PC-3 (cell line): ENCODE data around the gene GRK3. TPM values are rescaled to one million over a fixed set of nuclear protein-coding genes. Genes with fewer than 3 reads are reported as not detected.

Experiments
- ATAC-seq: fragments of 200-7000 bp; cut with Tn5 transposase; 2 replicates; pipeline ENCODE4 v1.9.1; 2020; ENCODE audit warnings: mild to moderate bottlenecking, moderate library complexity
- BruUV-seq: library from RNA; stranded (reverse); fragments of 400-500 nt; replicated peaks from 2 replicates; lab custom pipeline; 2021; lab: Mats Ljungman, UMichigan
- CTCF ChIA-PET: fragments of 300-600 bp; sonication (Branson Sonifier 250); formaldehyde crosslinking; loops from one replicate; lab custom pipeline; 2022; ENCODE audit warnings: antibody characterized with exemption; lab: Charles Lee
- POLR2A ChIA-PET: fragments of 300-600 bp; sonication (Branson Sonifier 250); formaldehyde crosslinking; loops from one replicate; lab custom pipeline; 2022; ENCODE audit warnings: antibody characterized with exemption; ENCODE audit not compliant: unreplicated experiment; lab: Charles Lee
- DNase-seq: peaks from one replicate; pipeline ENCODE4 v3.0.0-alpha.2; 2015
- H2AFZ ChIP-seq: fragments of 300-600 bp; sonication (generic); 2 replicates; pipeline ENCODE4 v1.6.0; 2016; ENCODE audit warnings: antibody characterized with exemption, low read length
- H3F3A ChIP-seq: fragments of 300-600 bp; sonication (generic); one replicate; pipeline ENCODE4 v1.6.0; 2017; ENCODE audit warnings: antibody characterized with exemption, low read length, control low read depth, mild to moderate bottlenecking; ENCODE audit not compliant: unreplicated experiment
- H3K27ac ChIP-seq: fragments of 300-600 bp; sonication (generic); 2 replicates; pipeline ENCODE4 v1.5.1; 2016; ENCODE audit warnings: mild to moderate bottlenecking, low read length
- H3K27me3 ChIP-seq: fragments of 300-600 bp; sonication (generic); 2 replicates; pipeline ENCODE4 v1.6.1; 2016; ENCODE audit warnings: low read length, mixed read lengths
- H3K36me3 ChIP-seq: fragments of 300-600 bp; sonication (generic); 2 replicates; pipeline ENCODE4 v1.6.1; 2016; ENCODE audit warnings: low read depth, mixed run types, low read length, mixed read lengths
- H3K4me1 ChIP-seq: fragments of 300-600 bp; sonication (generic); 2 replicates; pipeline ENCODE4 v1.5.1; 2016; ENCODE audit warnings: low read length; ENCODE audit not compliant: insufficient read depth
- H3K4me2 ChIP-seq: fragments of 300-600 bp; sonication (generic); 2 replicates; pipeline ENCODE4 v1.6.0; 2016; ENCODE audit warnings: low read length
- H3K4me3 ChIP-seq: fragments of 300-600 bp; sonication (generic); 2 replicates; pipeline ENCODE4 v1.5.1; 2016; ENCODE audit warnings: mild to moderate bottlenecking, low read length, mixed read lengths
- H3K79me2 ChIP-seq: fragments of 300-600 bp; sonication (generic); 2 replicates; pipeline ENCODE4 v1.6.1; 2017; ENCODE audit warnings: low read length, mixed read lengths
- H3K9ac ChIP-seq: fragments of 300-600 bp; sonication (generic); 2 replicates; pipeline ENCODE4 v1.6.0; 2016; ENCODE audit warnings: mild to moderate bottlenecking, low read length
- H3K9me2 ChIP-seq: fragments of 300-600 bp; sonication (generic); replicated peaks from 2 replicates; pipeline ENCODE4 v1.6.1; 2016; ENCODE audit warnings: mixed run types, low read length, mixed read lengths
- H3K9me3 ChIP-seq: fragments of 300-600 bp; sonication (generic); 2 replicates; pipeline ENCODE4 v1.6.1; 2016; ENCODE audit warnings: low read length, mixed read lengths
- H4K20me1 ChIP-seq: fragments of 300-600 bp; sonication (generic); 2 replicates; pipeline ENCODE4 v1.6.1; 2016; ENCODE audit warnings: low read length, mixed read lengths
- CTCF ChIP-seq: fragments of 300-600 bp; sonication (generic); conservative IDR thresholded peaks from 2 replicates; pipeline ENCODE4 v1.5.1; 2017; ENCODE audit warnings: antibody characterized with exemption, low read depth, mild to moderate bottlenecking, low read length
- EZH2 ChIP-seq: fragments of 300-600 bp; sonication (generic); IDR thresholded peaks from one replicate; pipeline ENCODE4 v1.6.1; 2017; ENCODE audit warnings: antibody characterized with exemption, mild to moderate bottlenecking, low read length; ENCODE audit not compliant: unreplicated experiment
- EZH2phosphoT487 ChIP-seq: fragments of 300-600 bp; sonication (generic); IDR thresholded peaks from 2 replicates; pipeline ENCODE4 v1.6.1; 2018; ENCODE audit warnings: mild to moderate bottlenecking, antibody characterized with exemption, low read length, borderline replicate concordance
- intact Hi-C: fragments of 100-400 bp; cut with micrococcal nuclease; formaldehyde crosslinking; loops from 2 replicates; pipeline ENCODE4 v1.9.0; 2023
- total RNA-seq: library from RNA; depleted of rRNA; stranded (reverse); fragments of >200 nt; gene quantifications from 2 replicates; pipeline ENCODE4 v1.2.3, GENCODE V29; 2014

The GRK3 gene
- total RNA-seq, 1 experiment from 2014 or later: under 0.01 TPM

GRCh38 chr22:25670070-25670461 is 105.6 kb downstream of the GRK3 start:
- CTCF ChIA-PET: no interaction called here
- H4K20me1 ChIP-seq: no peaks in the 10 kb centered on the region
- no peak overlapping the region for H3K4me3 ChIP-seq
- no peak overlapping the region for H3K27ac ChIP-seq
- H3K4me2 ChIP-seq: no peak overlapping the region
- peaks cover 29% of the 10 kb centered on the region for H3K27me3 ChIP-seq
- TF ChIP-seq EZH2phosphoT487 (no peak), EZH2 (no peak), CTCF (no peak)
- H3K9me2 ChIP-seq: no peaks in the 10 kb centered on the region
- DNase-seq: no peak
- no peaks in the 10 kb centered on the region for H3K79me2 ChIP-seq
- POLR2A ChIA-PET: no interaction called here
- no peaks in the 10 kb centered on the region for H3K9me3 ChIP-seq
- BruUV-seq: no TSS peak
- H3K9ac ChIP-seq: no peak overlapping the region
- H3K36me3 ChIP-seq: no peaks in the 10 kb centered on the region
- H3F3A ChIP-seq: no peaks in the 10 kb centered on the region
- H2AFZ ChIP-seq: no peak overlapping the region
- intact Hi-C loops: no loop called here
- ATAC-seq: no peak
- H3K4me1 ChIP-seq: no peaks in the 10 kb centered on the region

GRCh38 chr22:25672289-25673084 is 108.0 kb downstream of the GRK3 start:
- H3K9me3 ChIP-seq: no peaks in the 10 kb centered on the region
- H3K4me2 ChIP-seq: no peak overlapping the region
- no peaks in the 10 kb centered on the region for H3K79me2 ChIP-seq
- H3K4me3 ChIP-seq: no peak overlapping the region
- H2AFZ ChIP-seq: no peak overlapping the region
- no peaks in the 10 kb centered on the region for H3F3A ChIP-seq
- no peaks in the 10 kb centered on the region for H3K4me1 ChIP-seq
- H3K36me3 ChIP-seq: no peaks in the 10 kb centered on the region
- POLR2A ChIA-PET: no interaction called here
- intact Hi-C loops: no loop called here
- DNase-seq: no peak
- H3K27me3 ChIP-seq: peaks cover 18% of the 10 kb centered on the region
- no peak overlapping the region for H3K9ac ChIP-seq
- no peak overlapping the region for H3K27ac ChIP-seq
- BruUV-seq: no TSS peak
- H3K9me2 ChIP-seq: no peaks in the 10 kb centered on the region
- CTCF ChIA-PET: no interaction called here
- no peaks in the 10 kb centered on the region for H4K20me1 ChIP-seq
- no peak for ATAC-seq
- TF ChIP-seq CTCF: no peak

- BruUV-seq: no TSS peak
- no peaks in the 10 kb centered on the region for H3K4me1 ChIP-seq
- intact Hi-C loops: no loop called here
- no peaks in the 10 kb centered on the region for H3K9me2 ChIP-seq
- no peaks in the 10 kb centered on the region for H3K79me2 ChIP-seq
- ChIA-PET CTCF (no interaction called here), POLR2A (no interaction called here)
- DNase-seq: no peak
- no peak overlapping the region for H2AFZ ChIP-seq
- H4K20me1 ChIP-seq: no peaks in the 10 kb centered on the region
- H3K36me3 ChIP-seq: no peaks in the 10 kb centered on the region
- no peak overlapping the region for H3K27ac ChIP-seq
- no peaks in the 10 kb centered on the region for H3K9me3 ChIP-seq
- H3K4me3 ChIP-seq: no peak overlapping the region
- peaks cover 12% of the 10 kb centered on the region; the same call in 1 of the 2 replicates for H3K27me3 ChIP-seq
- H3K4me2 ChIP-seq: no peak overlapping the region
- no peaks in the 10 kb centered on the region for H3F3A ChIP-seq
- no peak for TF ChIP-seq EZH2phosphoT487
- no peak for TF ChIP-seq CTCF
- no peak for TF ChIP-seq EZH2
- H3K9ac ChIP-seq: no peak overlapping the region
- ATAC-seq: no peak
Measured at GRCh38 chr22:25673713-25674112, 109.2 kb downstream of the GRK3 start.
